H1 (cell line): ENCODE data around the gene RMRP. TPM values are rescaled to one million over a fixed set of nuclear protein-coding genes. Genes with fewer than 3 reads are reported as not detected.

Experiments
- CTCF ChIA-PET: fragments of 300-600 bp; sonication (Branson Sonifier 250); formaldehyde crosslinking; loops from one replicate; lab custom pipeline; 2021; ENCODE audit not compliant: partially characterized antibody; lab: Charles Lee
- POLR2A ChIA-PET: fragments of 300-600 bp; sonication (Branson Sonifier 250); formaldehyde crosslinking; loops from one replicate; lab custom pipeline; 2021; ENCODE audit warnings: inconsistent platforms; ENCODE audit not compliant: partially characterized antibody; lab: Charles Lee
- DNase-seq, 2 experiments: peaks; one replicate each; pipeline versions ENCODE4 v3.0.0 to v3.0.0-alpha.2; 2010 to 2022; ENCODE audit warnings: low spot score in 2 of 2, low read depth in 1 of 2, mixed read lengths in 1 of 2
- FAIRE-seq: peaks from 2 replicates; lab custom pipeline; 2011; peaks lifted over from hg19 to GRCh38; lab: Jason Lieb, UNC
- H2AFZ ChIP-seq: 2 replicates; pipeline ENCODE4 v1.8.1; 2012; ENCODE audit warnings: low read length, inconsistent platforms
- H2AK5ac ChIP-seq: 2 replicates; pipeline ENCODE4 v1.6.1; 2013; ENCODE audit warnings: low read depth, low read length
- H2BK120ac ChIP-seq: replicated peaks from 2 replicates; pipeline ENCODE3; 2013; ENCODE audit warnings: low read depth, low read length, inconsistent platforms
- H2BK12ac ChIP-seq: 2 replicates; pipeline ENCODE4 v1.6.1; 2013; ENCODE audit warnings: low read depth, low read length
- H2BK15ac ChIP-seq: 2 replicates; pipeline ENCODE4 v1.6.1; 2013; ENCODE audit warnings: low read length
- H2BK20ac ChIP-seq: 2 replicates; pipeline ENCODE4 v1.6.1; 2013; ENCODE audit warnings: low read length
- H2BK5ac ChIP-seq: 2 replicates; pipeline ENCODE4 v1.6.1; 2013; ENCODE audit warnings: low read depth, low read length
- H3K14ac ChIP-seq: 2 replicates; pipeline ENCODE4 v1.6.1; 2013; ENCODE audit warnings: inconsistent platforms; ENCODE audit not compliant: insufficient read length
- H3K18ac ChIP-seq: 2 replicates; pipeline ENCODE4 v1.6.1; 2013; ENCODE audit warnings: low read length; ENCODE audit errors: extremely low read depth
- H3K23ac ChIP-seq: 2 replicates; pipeline ENCODE4 v1.6.1; 2013; ENCODE audit warnings: inconsistent platforms; ENCODE audit not compliant: insufficient read length
- H3K23me2 ChIP-seq: 2 replicates; pipeline ENCODE4 v1.6.1; 2013; ENCODE audit warnings: low read depth, low read length
- H3K27ac ChIP-seq: 2 replicates; pipeline ENCODE4 v1.6.1; 2011; ENCODE audit warnings: low read depth, low read length, inconsistent platforms
- H3K27me3 ChIP-seq, 4 experiments: replicated peaks in 1 of 4; 1 replicate in 1 of 4; 2 replicates in 3 of 4; pipeline versions ENCODE4 v1.6.1 to v1.8.1; 2011 to 2013; ENCODE audit warnings: low read length in 3 of 4, mild to moderate bottlenecking in 3 of 4, inconsistent platforms in 2 of 4, mixed read lengths in 2 of 4, moderate library complexity in 1 of 4; ENCODE audit not compliant: control insufficient read depth in 3 of 4, insufficient read depth in 3 of 4; ENCODE audit errors: extremely low read depth in 1 of 4
- H3K36me3 ChIP-seq, 4 experiments: 2 replicates each; pipeline versions ENCODE4 v1.6.1 to v1.8.1; 2011 to 2013; ENCODE audit warnings: mild to moderate bottlenecking in 4 of 4, low read length in 3 of 4, moderate library complexity in 2 of 4, control low read depth in 1 of 4, inconsistent platforms in 1 of 4; ENCODE audit not compliant: insufficient read depth in 4 of 4, control insufficient read depth in 2 of 4
- H3K4ac ChIP-seq: replicated peaks from 2 replicates; pipeline ENCODE3; 2013; ENCODE audit warnings: low read length, low read depth, mixed read lengths, inconsistent platforms; ENCODE audit not compliant: insufficient read length
- H3K4me1 ChIP-seq, 4 experiments: replicated peaks in 1 of 4; 1 replicate in 1 of 4; 2 replicates in 3 of 4; pipeline versions ENCODE4 v1.6.1 to v1.8.1; 2011 to 2013; ENCODE audit warnings: low read length in 3 of 4, inconsistent platforms in 2 of 4, mixed read lengths in 1 of 4; ENCODE audit not compliant: insufficient read depth in 4 of 4, control insufficient read depth in 3 of 4
- H3K4me2 ChIP-seq, 2 experiments: 2 replicates each; pipeline versions ENCODE4 v1.6.1 to v1.8.1; 2011 to 2013; ENCODE audit warnings: low read depth in 2 of 2, low read length in 2 of 2, control low read depth in 1 of 2, inconsistent platforms in 1 of 2, mild to moderate bottlenecking in 1 of 2; ENCODE audit not compliant: insufficient read depth in 1 of 2
- H3K4me3 ChIP-seq, 4 experiments: fragments of 200-600, 300-600 bp in 1 of 4; sonication (generic), shearing (Covaris generic), sonication (Bioruptor Twin) in 1 of 4; 2 replicates each; pipeline versions ENCODE4 v1.5.1 to v1.8.1; 2011 to 2016; ENCODE audit warnings: low read length in 4 of 4, low read depth in 3 of 4, control low read depth in 2 of 4, inconsistent platforms in 2 of 4, mild to moderate bottlenecking in 2 of 4, mixed read lengths in 1 of 4, moderate library complexity in 1 of 4; ENCODE audit not compliant: insufficient read depth in 2 of 4; ENCODE audit errors: extremely low read depth in 1 of 4
- H3K56ac ChIP-seq: replicated peaks from 2 replicates; pipeline ENCODE3; 2013; ENCODE audit warnings: low read depth, mild to moderate bottlenecking, mixed read lengths, low read length, inconsistent platforms; ENCODE audit not compliant: insufficient read length
- H3K79me1 ChIP-seq: 2 replicates; pipeline ENCODE4 v1.6.1; 2013; ENCODE audit warnings: low read depth, low read length, control low read depth
- H3K79me2 ChIP-seq, 2 experiments: 2 replicates each; pipeline versions ENCODE4 v1.6.1 to v1.8.1; 2012 to 2013; ENCODE audit warnings: low read length in 2 of 2, mild to moderate bottlenecking in 2 of 2, inconsistent platforms in 1 of 2; ENCODE audit not compliant: insufficient read depth in 2 of 2, control insufficient read depth in 1 of 2
- H3K9ac ChIP-seq, 4 experiments: replicated peaks in 1 of 4; 1 replicate in 1 of 4; 2 replicates in 3 of 4; pipeline versions ENCODE4 v1.6.1 to v1.8.1; 2011 to 2013; ENCODE audit warnings: low read depth in 3 of 4, low read length in 3 of 4, control low read depth in 2 of 4, mild to moderate bottlenecking in 2 of 4, moderate library complexity in 2 of 4, inconsistent platforms in 1 of 4; ENCODE audit errors: extremely low read depth in 1 of 4
- H3K9me3 ChIP-seq, 2 experiments: 2 replicates each; pipeline versions ENCODE4 v1.6.1 to v1.8.1; 2012 to 2013; ENCODE audit warnings: mild to moderate bottlenecking in 2 of 2, moderate library complexity in 2 of 2, control low read depth in 1 of 2, inconsistent platforms in 1 of 2, low read depth in 1 of 2, low read length in 1 of 2, mixed read lengths in 1 of 2; ENCODE audit not compliant: insufficient read depth in 2 of 2
- H4K20me1 ChIP-seq, 2 experiments: replicated peaks in 1 of 2; 2 replicates each; pipeline versions ENCODE3 to v1.8.1; 2011 to 2013; ENCODE audit warnings: inconsistent platforms in 2 of 2, low read length in 2 of 2, mild to moderate bottlenecking in 1 of 2; ENCODE audit not compliant: insufficient read depth in 2 of 2, control insufficient read depth in 1 of 2
- H4K5ac ChIP-seq: 2 replicates; pipeline ENCODE4 v1.6.1; 2013; ENCODE audit warnings: low read length, low read depth, mixed read lengths, inconsistent platforms; ENCODE audit not compliant: insufficient read length
- H4K8ac ChIP-seq: 2 replicates; pipeline ENCODE4 v1.8.0; 2013; ENCODE audit warnings: mild to moderate bottlenecking, moderate library complexity, low read length, inconsistent platforms; ENCODE audit not compliant: insufficient read depth; ENCODE audit errors: extremely low read depth
- H4K91ac ChIP-seq: replicated peaks from 2 replicates; pipeline ENCODE3; 2013; ENCODE audit warnings: low read length, mixed read lengths, inconsistent platforms; ENCODE audit not compliant: insufficient read length
- CHD1 ChIP-seq: IDR thresholded peaks from 2 replicates; pipeline ENCODE4 v1.6.1; 2012; ENCODE audit warnings: low read depth, low read length, improper control_type of control experiment
- GTF2F1 ChIP-seq: IDR thresholded peaks from 2 replicates; pipeline ENCODE4 v1.6.1; 2012; ENCODE audit warnings: low read depth, low read length, improper control_type of control experiment, borderline replicate concordance
- SP2 ChIP-seq: IDR thresholded peaks from 2 replicates; pipeline ENCODE4 v1.6.1; 2012; ENCODE audit warnings: mild to moderate bottlenecking, low read length, inconsistent platforms
- SP4 ChIP-seq: IDR thresholded peaks from 2 replicates; pipeline ENCODE4 v1.6.1; 2012; ENCODE audit warnings: low read length, inconsistent platforms
- TAF1 ChIP-seq: IDR thresholded peaks from 2 replicates; pipeline ENCODE4 v1.6.1; 2011; ENCODE audit warnings: mild to moderate bottlenecking, low read depth, low read length
- TAF7 ChIP-seq: optimal IDR thresholded peaks from 2 replicates; pipeline ENCODE3; 2011; ENCODE audit warnings: low read depth, mild to moderate bottlenecking, inconsistent platforms, low read length, moderate library complexity, borderline replicate concordance
- TEAD4 ChIP-seq: IDR thresholded peaks from 2 replicates; pipeline ENCODE4 v1.6.1; 2012; ENCODE audit warnings: low read depth, low read length, inconsistent platforms, mixed read lengths
- WGBS, 2 experiments: shearing (Covaris generic) in 1 of 2; methylation state at CpG; one replicate each; pipeline versions ENCODE4 v1.1.6 to v1.1.7; 2013 to 2015; ENCODE audit warnings: low lambda C conversion rate in 2 of 2, mixed read lengths in 2 of 2, inconsistent platforms in 1 of 2, low coverage in 1 of 2, missing lambda C conversion rate in 1 of 2; ENCODE audit not compliant: insufficient replicate concordance in 2 of 2, insufficient coverage in 1 of 2, insufficient read length in 1 of 2; ENCODE audit errors: extremely low coverage in 1 of 2, missing lambda C conversion rate in 1 of 2; 5-methylcytosine and 5-hydroxymethylcytosine counted together
- polyA plus RNA-seq, 7 experiments: library from polyadenylated mRNA; depleted of rRNA in 3 of 7; stranded (reverse) in 5 of 7; unstranded in 2 of 7; fragments of >200 nt in 5 of 7; fragments of 200-250 nt in 2 of 7; gene quantifications; 1 replicate in 5 of 7; 2 replicates in 1 of 7; 4 replicates in 1 of 7; pipeline versions ENCODE4 v1.2.1 to v1.2.3, GENCODE V29; 2011 to 2013; ENCODE audit warnings: missing spikeins in 2 of 7, mixed read lengths in 2 of 7
- total RNA-seq: library from RNA; stranded (reverse); fragmentation: NEBNext Ultra II Directional; extraction: Animal tissue kit (Norgen Biotek cat#: 25700); gene quantifications from 2 replicates; pipeline ENCODE4 v1.2.1, GENCODE V29; 2021
- TF ChIP-seq, protein P1 (sequence below), 3 experiments: IDR thresholded peaks; 1 replicate in 2 of 3; 2 replicates in 1 of 3; pipeline versions ENCODE4 v1.5.1 to v1.6.1; 2011; ENCODE audit warnings: low read length in 3 of 3, mild to moderate bottlenecking in 3 of 3, inconsistent platforms in 2 of 3, low read depth in 1 of 3, moderate library complexity in 1 of 3; ENCODE audit not compliant: insufficient read depth in 1 of 3; ENCODE audit errors: control extremely low read depth in 1 of 3
- TF ChIP-seq, protein P2 (sequence below): IDR thresholded peaks from 2 replicates; pipeline ENCODE4 v1.6.1; 2012; ENCODE audit warnings: low read length, inconsistent platforms

RMRP gene
- total and polyA plus RNA-seq, 2 of the 8 experiments (the other 6 are each of a cell fraction or from before 2014, with no cell fraction given) = 169 to 14,987 TPM

DNA sequence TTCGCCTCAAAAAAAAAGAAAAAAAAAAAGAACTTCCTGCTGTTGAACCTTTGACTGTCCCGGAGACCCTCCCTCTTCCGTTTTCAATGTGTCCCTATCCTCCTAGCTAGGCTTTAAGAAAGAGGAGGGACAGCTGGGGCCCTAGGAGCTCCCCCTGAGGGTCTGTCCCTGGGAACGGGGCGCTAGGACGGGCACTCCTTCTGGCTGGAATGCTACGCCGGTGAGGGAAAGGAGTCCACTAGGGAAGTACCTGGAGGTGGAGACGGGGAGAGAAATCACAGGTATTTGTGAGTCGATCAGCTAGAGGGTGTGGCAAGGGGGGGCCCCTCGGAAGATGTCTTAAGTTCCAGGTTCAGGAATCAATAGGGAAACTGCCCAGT, 11.7 kb downstream of the RMRP start:
- Histone ChIP-seq H3K79me2 (no peaks in the 10 kb centered on the region), H3K14ac (no peak overlapping the region), H2BK120ac (no peak overlapping the region), H4K20me1 (no peaks in the 10 kb centered on the region), H3K4me1 (peaks cover 0 to 16% (median 10%) of the 10 kb centered on the region in 4 experiments; a peak in 5 of 7 replicates), H2AFZ (no peak overlapping the region; the same call in 1 of the 2 replicates), H3K79me1 (no peaks in the 10 kb centered on the region), H3K27ac (no peak overlapping the region), H3K23ac (no peak overlapping the region), H3K4me2 (peak overlapping the region; percentile 72 to 82), H4K8ac (no peak overlapping the region), H3K56ac (no peak overlapping the region), H3K9me3 (no peaks in the 10 kb centered on the region), H3K18ac (peak overlapping the region; percentile 81), H3K27me3 (no peaks in the 10 kb centered on the region), H3K4me3 (peak overlapping the region; percentile 56 to 79 (median 60)), H3K36me3 (no peaks in the 10 kb centered on the region; a peak in 2 of 8 replicates), H4K5ac (no peak overlapping the region), H2BK5ac (peak overlapping the region; percentile 52; the same call in 1 of the 2 replicates), H2BK20ac (no peak overlapping the region), H3K4ac (no peak overlapping the region), H2BK12ac (no peak overlapping the region), H2BK15ac (no peak overlapping the region), H4K91ac (no peak overlapping the region), H3K23me2 (peaks cover 10% of the 10 kb centered on the region; the same call in 1 of the 2 replicates), H2AK5ac (no peak overlapping the region), H3K9ac (no peak overlapping the region; a peak in 1 of 7 replicates)
- POLR2A ChIA-PET = interaction anchor here (0.7 to 6.2 kb wide), 10 partner anchors 11 to 86 kb away, joined by 3 to 53 read pairs (median 7); partner anchors contain the start of genes CCDC107, CREB3, RMRP and TLN1
- FAIRE-seq (no peak), DNase-seq (peak in 1 of 2 experiments; percentile 79)
- CTCF ChIA-PET = interaction anchor here (0.6 to 8.1 kb wide), 25 partner anchors 14 to 1491 kb away, joined by 3 to 149 read pairs (median 4); partner anchors contain the start of genes ARHGEF39, CCDC107, RMRP and TPM2
- WGBS, 2 experiments = 1% methylated on average over 10 of the region's 11 CpGs; no CpG with 5 or more reads in 1 of the 2 experiments
- TF ChIP-seq TAF1 (no peak; the same call in 1 of the 2 replicates), CHD1 (no peak), TAF7 (no peak), TEAD4 (peak; percentile 94), SP4 (no peak), GTF2F1 (no peak), SP2 (no peak)
- TF ChIP-seq, protein P1, sequence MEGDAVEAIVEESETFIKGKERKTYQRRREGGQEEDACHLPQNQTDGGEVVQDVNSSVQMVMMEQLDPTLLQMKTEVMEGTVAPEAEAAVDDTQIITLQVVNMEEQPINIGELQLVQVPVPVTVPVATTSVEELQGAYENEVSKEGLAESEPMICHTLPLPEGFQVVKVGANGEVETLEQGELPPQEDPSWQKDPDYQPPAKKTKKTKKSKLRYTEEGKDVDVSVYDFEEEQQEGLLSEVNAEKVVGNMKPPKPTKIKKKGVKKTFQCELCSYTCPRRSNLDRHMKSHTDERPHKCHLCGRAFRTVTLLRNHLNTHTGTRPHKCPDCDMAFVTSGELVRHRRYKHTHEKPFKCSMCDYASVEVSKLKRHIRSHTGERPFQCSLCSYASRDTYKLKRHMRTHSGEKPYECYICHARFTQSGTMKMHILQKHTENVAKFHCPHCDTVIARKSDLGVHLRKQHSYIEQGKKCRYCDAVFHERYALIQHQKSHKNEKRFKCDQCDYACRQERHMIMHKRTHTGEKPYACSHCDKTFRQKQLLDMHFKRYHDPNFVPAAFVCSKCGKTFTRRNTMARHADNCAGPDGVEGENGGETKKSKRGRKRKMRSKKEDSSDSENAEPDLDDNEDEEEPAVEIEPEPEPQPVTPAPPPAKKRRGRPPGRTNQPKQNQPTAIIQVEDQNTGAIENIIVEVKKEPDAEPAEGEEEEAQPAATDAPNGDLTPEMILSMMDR (IDR thresholded peaks at IDR 0.05; ENCODE audit: control extremely low read depth in 1 of 3, insufficient read depth in 1 of 3, low read depth in 1 of 3, low read length in 3 of 3) = peak; percentile 26 to 40 (median 26); a peak in 2 of 4 replicates
- TF ChIP-seq, protein P2, sequence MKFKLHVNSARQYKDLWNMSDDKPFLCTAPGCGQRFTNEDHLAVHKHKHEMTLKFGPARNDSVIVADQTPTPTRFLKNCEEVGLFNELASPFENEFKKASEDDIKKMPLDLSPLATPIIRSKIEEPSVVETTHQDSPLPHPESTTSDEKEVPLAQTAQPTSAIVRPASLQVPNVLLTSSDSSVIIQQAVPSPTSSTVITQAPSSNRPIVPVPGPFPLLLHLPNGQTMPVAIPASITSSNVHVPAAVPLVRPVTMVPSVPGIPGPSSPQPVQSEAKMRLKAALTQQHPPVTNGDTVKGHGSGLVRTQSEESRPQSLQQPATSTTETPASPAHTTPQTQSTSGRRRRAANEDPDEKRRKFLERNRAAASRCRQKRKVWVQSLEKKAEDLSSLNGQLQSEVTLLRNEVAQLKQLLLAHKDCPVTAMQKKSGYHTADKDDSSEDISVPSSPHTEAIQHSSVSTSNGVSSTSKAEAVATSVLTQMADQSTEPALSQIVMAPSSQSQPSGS = 0 out of 2 replicates have a peak, but pooled peaks have one; percentile 19
